Neural cell (in vitro differentiated cells): Measurements from ENCODE around the gene SEMA4B. TPM values are rescaled to one million over a fixed set of nuclear protein-coding genes. Genes with fewer than 3 reads are reported as not detected.

Experiments used
- H2AFZ ChIP-seq: fragments of 200-600, 300-800 bp; sonication (generic), shearing (Covaris generic); 2 replicates; pipeline ENCODE4 v1.6.0; 2014; ENCODE audit warnings: low read depth, mild to moderate bottlenecking, antibody characterized with exemption, low read length, moderate library complexity
- H3F3A ChIP-seq: fragments of 200-600 bp; shearing (Covaris generic); 2 replicates; pipeline ENCODE4 v1.6.1; 2016; ENCODE audit warnings: mild to moderate bottlenecking, moderate library complexity, mixed read lengths, antibody characterized with exemption, low read length; ENCODE audit not compliant: insufficient read depth, poor library complexity, severe bottlenecking
- H3K27ac ChIP-seq: fragments of 200-600, 300-800 bp; sonication (generic), shearing (Covaris generic); 2 replicates; pipeline ENCODE4 v1.5.1; 2014; ENCODE audit warnings: mild to moderate bottlenecking, low read length, moderate library complexity
- H3K27me3 ChIP-seq: fragments of 300-800, 200-600 bp; sonication (generic), shearing (Covaris generic); 2 replicates; pipeline ENCODE4 v1.6.0; 2014; ENCODE audit warnings: mild to moderate bottlenecking, low read depth, low read length, moderate library complexity; ENCODE audit not compliant: insufficient read depth
- H3K36me3 ChIP-seq: fragments of 300-800, 200-600 bp; sonication (generic), shearing (Covaris generic); 2 replicates; pipeline ENCODE4 v1.5.1; 2014; ENCODE audit warnings: mild to moderate bottlenecking, antibody characterized with exemption, low read length, moderate library complexity; ENCODE audit not compliant: insufficient read depth
- H3K4me2 ChIP-seq: fragments of 300-800, 200-600 bp; sonication (generic), shearing (Covaris generic); 2 replicates; pipeline ENCODE4 v1.6.0; 2014; ENCODE audit warnings: mild to moderate bottlenecking, low read length
- H3K4me3 ChIP-seq: fragments of 300-800, 200-600 bp; sonication (generic), shearing (Covaris generic); 2 replicates; pipeline ENCODE4 v1.5.1; 2014; ENCODE audit warnings: mild to moderate bottlenecking, low read length, moderate library complexity
- H3K79me2 ChIP-seq: fragments of 200-600 bp; shearing (Covaris generic); replicated peaks from 2 replicates; pipeline ENCODE4 v1.6.0; 2014; ENCODE audit warnings: mild to moderate bottlenecking, low read length, moderate library complexity; ENCODE audit not compliant: insufficient read depth
- H3K9ac ChIP-seq: fragments of 300-800, 200-600 bp; sonication (generic), shearing (Covaris generic); 2 replicates; pipeline ENCODE4 v1.6.1; 2016; ENCODE audit warnings: mild to moderate bottlenecking, low read length, mixed read lengths
- H3K9me2 ChIP-seq: fragments of 200-600 bp; shearing (Covaris generic); 2 replicates; pipeline ENCODE4 v1.6.1; 2016; ENCODE audit warnings: mild to moderate bottlenecking, low read length, mixed read lengths; ENCODE audit not compliant: insufficient read depth
- H3K9me3 ChIP-seq: fragments of 200-600, 300-800 bp; sonication (generic), shearing (Covaris generic); 2 replicates; pipeline ENCODE4 v1.6.1; 2016; ENCODE audit warnings: mild to moderate bottlenecking, mixed run types, low read length, moderate library complexity, mixed read lengths
- H4K20me1 ChIP-seq: fragments of 200-600 bp; shearing (Covaris generic); 2 replicates; pipeline ENCODE4 v1.6.1; 2016; ENCODE audit warnings: mild to moderate bottlenecking, mixed run types; ENCODE audit not compliant: insufficient read depth
- EP300 ChIP-seq: fragments of 450-650 bp; conservative IDR thresholded peaks from 2 replicates; pipeline ENCODE4 v1.6.1; 2014; ENCODE audit warnings: antibody characterized with exemption, mild to moderate bottlenecking, moderate library complexity; ENCODE audit not compliant: poor library complexity, severe bottlenecking
- EZH2 ChIP-seq: fragments of 200-600, 300-800 bp; shearing (Covaris generic), sonication (generic); IDR thresholded peaks from 2 replicates; pipeline ENCODE4 v1.6.1; 2014; ENCODE audit warnings: antibody characterized with exemption, low read length, borderline replicate concordance, mild to moderate bottlenecking; ENCODE audit not compliant: insufficient read depth, poor library complexity, severe bottlenecking
- MXI1 ChIP-seq: fragments of 450-650 bp; conservative IDR thresholded peaks from 2 replicates; pipeline ENCODE4 v1.6.1; 2014; ENCODE audit warnings: antibody characterized with exemption, mild to moderate bottlenecking; ENCODE audit not compliant: poor library complexity, severe bottlenecking
- POLR2AphosphoS5 ChIP-seq: IDR thresholded peaks from 2 replicates; pipeline ENCODE4 v1.6.1; 2012
- RAD21 ChIP-seq: fragments of 450-650 bp; conservative IDR thresholded peaks from 2 replicates; pipeline ENCODE4 v1.6.1; 2014; ENCODE audit warnings: antibody characterized with exemption, mild to moderate bottlenecking, moderate library complexity
- SMC3 ChIP-seq: fragments of 450-650 bp; conservative IDR thresholded peaks from 2 replicates; pipeline ENCODE4 v1.6.1; 2014; ENCODE audit warnings: antibody characterized with exemption, mild to moderate bottlenecking, moderate library complexity; ENCODE audit not compliant: poor library complexity
- TAF1 ChIP-seq: IDR thresholded peaks from 2 replicates; pipeline ENCODE4 v1.6.1; 2012; ENCODE audit warnings: low read depth
- polyA plus RNA-seq: library from polyadenylated mRNA; depleted of rRNA; stranded (reverse); fragments of >200 nt; gene quantifications from 2 replicates; pipeline ENCODE4 v1.2.3, GENCODE V29; 2014
- TF ChIP-seq, protein P1 (sequence below): fragments of 450-650 bp; IDR thresholded peaks from 2 replicates; pipeline ENCODE4 v1.5.1; 2014; ENCODE audit warnings: antibody characterized with exemption, mild to moderate bottlenecking, moderate library complexity; ENCODE audit not compliant: poor library complexity, severe bottlenecking
- TF ChIP-seq, protein P2 (sequence below): IDR thresholded peaks from 2 replicates; pipeline ENCODE4 v1.6.1; 2012; ENCODE audit warnings: borderline replicate concordance

The SEMA4B gene
- polyA plus RNA-seq, 1 donor from 2014 or later = 11.0 TPM

DNA sequence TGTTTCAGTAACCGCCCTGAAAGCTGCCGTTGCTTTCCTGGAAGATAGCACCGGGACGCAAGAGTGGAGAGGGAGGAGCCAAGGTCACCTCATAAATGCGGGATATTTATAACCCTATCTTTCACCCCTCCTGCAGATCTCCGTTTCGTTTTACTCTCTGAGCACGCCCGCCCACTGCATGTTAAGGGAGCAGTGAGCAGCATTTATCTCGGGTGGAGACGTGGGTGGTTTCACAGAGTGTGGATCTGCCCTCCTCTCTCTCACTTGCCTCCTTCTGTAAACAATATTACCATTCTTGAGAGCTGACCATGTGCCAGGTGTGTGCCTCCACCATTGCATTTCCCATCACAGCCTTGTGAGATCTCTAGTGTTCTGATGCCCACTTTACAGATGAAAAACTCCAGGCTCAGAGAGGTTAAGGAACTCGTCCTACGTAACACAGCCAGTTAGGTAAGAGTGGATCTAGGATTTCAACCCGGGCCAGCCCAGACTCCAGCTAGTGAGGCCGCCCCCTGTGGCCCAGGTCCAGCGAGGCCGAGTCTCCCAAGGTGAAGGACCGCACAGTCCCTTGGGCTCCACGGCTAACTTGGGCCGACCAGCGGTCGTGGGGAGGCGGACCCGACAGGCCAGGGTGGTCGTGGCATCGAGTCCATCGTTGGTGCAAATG, 16.9 kb upstream of the SEMA4B start:
- Histone ChIP-seq H3K79me2 (peaks cover 6% of the 10 kb centered on the region), H3F3A (no peaks in the 10 kb centered on the region), H2AFZ (no peak overlapping the region), H3K27ac (no peak overlapping the region), H3K9me2 (no peaks in the 10 kb centered on the region), H3K4me3 (peak overlapping the region; percentile 74), H4K20me1 (no peaks in the 10 kb centered on the region), H3K9ac (peak overlapping the region; percentile 70), H3K9me3 (no peaks in the 10 kb centered on the region), H3K36me3 (no peaks in the 10 kb centered on the region), H3K4me2 (no peak overlapping the region), H3K27me3 (no peaks in the 10 kb centered on the region)
- TF ChIP-seq SMC3 (no peak), TAF1 (no peak), POLR2AphosphoS5 (no peak), EZH2 (no peak), EP300 (no peak), RAD21 (no peak)
- TF ChIP-seq, protein P1, sequence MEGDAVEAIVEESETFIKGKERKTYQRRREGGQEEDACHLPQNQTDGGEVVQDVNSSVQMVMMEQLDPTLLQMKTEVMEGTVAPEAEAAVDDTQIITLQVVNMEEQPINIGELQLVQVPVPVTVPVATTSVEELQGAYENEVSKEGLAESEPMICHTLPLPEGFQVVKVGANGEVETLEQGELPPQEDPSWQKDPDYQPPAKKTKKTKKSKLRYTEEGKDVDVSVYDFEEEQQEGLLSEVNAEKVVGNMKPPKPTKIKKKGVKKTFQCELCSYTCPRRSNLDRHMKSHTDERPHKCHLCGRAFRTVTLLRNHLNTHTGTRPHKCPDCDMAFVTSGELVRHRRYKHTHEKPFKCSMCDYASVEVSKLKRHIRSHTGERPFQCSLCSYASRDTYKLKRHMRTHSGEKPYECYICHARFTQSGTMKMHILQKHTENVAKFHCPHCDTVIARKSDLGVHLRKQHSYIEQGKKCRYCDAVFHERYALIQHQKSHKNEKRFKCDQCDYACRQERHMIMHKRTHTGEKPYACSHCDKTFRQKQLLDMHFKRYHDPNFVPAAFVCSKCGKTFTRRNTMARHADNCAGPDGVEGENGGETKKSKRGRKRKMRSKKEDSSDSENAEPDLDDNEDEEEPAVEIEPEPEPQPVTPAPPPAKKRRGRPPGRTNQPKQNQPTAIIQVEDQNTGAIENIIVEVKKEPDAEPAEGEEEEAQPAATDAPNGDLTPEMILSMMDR = no peak
- TF ChIP-seq, protein P2, sequence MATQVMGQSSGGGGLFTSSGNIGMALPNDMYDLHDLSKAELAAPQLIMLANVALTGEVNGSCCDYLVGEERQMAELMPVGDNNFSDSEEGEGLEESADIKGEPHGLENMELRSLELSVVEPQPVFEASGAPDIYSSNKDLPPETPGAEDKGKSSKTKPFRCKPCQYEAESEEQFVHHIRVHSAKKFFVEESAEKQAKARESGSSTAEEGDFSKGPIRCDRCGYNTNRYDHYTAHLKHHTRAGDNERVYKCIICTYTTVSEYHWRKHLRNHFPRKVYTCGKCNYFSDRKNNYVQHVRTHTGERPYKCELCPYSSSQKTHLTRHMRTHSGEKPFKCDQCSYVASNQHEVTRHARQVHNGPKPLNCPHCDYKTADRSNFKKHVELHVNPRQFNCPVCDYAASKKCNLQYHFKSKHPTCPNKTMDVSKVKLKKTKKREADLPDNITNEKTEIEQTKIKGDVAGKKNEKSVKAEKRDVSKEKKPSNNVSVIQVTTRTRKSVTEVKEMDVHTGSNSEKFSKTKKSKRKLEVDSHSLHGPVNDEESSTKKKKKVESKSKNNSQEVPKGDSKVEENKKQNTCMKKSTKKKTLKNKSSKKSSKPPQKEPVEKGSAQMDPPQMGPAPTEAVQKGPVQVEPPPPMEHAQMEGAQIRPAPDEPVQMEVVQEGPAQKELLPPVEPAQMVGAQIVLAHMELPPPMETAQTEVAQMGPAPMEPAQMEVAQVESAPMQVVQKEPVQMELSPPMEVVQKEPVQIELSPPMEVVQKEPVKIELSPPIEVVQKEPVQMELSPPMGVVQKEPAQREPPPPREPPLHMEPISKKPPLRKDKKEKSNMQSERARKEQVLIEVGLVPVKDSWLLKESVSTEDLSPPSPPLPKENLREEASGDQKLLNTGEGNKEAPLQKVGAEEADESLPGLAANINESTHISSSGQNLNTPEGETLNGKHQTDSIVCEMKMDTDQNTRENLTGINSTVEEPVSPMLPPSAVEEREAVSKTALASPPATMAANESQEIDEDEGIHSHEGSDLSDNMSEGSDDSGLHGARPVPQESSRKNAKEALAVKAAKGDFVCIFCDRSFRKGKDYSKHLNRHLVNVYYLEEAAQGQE = no peak

DNA sequence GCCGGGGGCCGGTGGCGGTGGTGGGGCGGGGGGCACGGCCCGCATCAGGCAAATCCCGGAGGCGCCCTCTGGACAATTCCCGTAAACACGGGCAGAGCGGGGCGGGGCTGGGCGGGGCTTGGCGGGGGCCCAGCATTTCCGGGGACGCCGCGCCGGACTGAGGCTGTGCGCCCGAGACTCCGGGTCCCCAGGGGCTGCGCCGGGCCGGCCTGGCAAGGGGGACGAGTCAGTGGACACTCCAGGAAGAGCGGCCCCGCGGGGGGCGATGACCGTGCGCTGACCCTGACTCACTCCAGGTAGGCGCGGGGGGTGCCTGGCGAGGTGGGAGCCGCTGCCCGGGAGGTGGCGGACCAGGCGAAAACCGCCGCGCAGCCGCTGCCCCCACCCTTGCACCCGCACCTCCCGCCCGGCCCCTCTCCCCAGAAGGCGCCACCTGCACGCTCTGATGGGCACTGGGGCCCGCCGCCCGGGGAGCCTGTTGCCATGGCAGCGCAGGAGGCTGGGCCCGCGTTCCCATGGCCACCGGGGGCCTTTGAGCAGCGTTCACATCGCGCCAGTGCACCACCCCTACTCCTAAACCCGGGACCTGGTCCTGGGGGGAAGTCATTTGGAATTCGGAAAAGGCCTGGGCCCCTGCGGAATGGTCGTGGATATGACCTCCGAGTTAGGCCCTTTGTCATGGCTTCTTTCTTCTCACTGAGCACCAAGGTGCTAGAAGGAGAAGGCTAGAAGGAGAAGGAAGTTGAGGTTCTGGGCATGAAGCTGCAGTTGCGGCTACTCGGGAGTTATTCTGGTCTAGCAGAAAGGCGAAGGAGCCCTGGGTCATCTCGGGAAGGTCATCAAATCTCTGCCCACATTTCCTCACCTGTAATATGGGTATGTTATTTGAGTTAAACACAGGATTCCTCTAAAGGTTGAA, 16.1 kb upstream of the SEMA4B start:
- H4K20me1 ChIP-seq = no peaks in the 10 kb centered on the region
- no peaks in the 10 kb centered on the region for H3K9me2 ChIP-seq
- no peaks in the 10 kb centered on the region for H3K36me3 ChIP-seq
- H3K79me2 ChIP-seq = peaks cover 6% of the 10 kb centered on the region
- TF ChIP-seq TAF1 (no peak), EZH2 (no peak), POLR2AphosphoS5 (peak; percentile 55), MXI1 (peak; percentile 63), SMC3 (no peak), RAD21 (no peak), EP300 (peak; percentile 48)
- TF ChIP-seq, protein P2 = no peak
- TF ChIP-seq, protein P1 = no peak
- peak overlapping the region; percentile 70 for H3K9ac ChIP-seq
- H3K4me2 ChIP-seq = peak overlapping the region; percentile 42
- H3K4me3 ChIP-seq = peak overlapping the region; percentile 74
- H3F3A ChIP-seq = no peaks in the 10 kb centered on the region
- no peaks in the 10 kb centered on the region for H3K27me3 ChIP-seq
- peak overlapping the region; percentile 56 for H2AFZ ChIP-seq
- no peaks in the 10 kb centered on the region for H3K9me3 ChIP-seq
- peak overlapping the region; percentile 63 for H3K27ac ChIP-seq
